Measurements from ENCODE around the gene ORC3. TPM values are rescaled to one million over a fixed set of nuclear protein-coding genes. Genes with fewer than 3 reads are reported as not detected.

Gene ORC3
- 9.6 TPM for total RNA-seq

DNA sequence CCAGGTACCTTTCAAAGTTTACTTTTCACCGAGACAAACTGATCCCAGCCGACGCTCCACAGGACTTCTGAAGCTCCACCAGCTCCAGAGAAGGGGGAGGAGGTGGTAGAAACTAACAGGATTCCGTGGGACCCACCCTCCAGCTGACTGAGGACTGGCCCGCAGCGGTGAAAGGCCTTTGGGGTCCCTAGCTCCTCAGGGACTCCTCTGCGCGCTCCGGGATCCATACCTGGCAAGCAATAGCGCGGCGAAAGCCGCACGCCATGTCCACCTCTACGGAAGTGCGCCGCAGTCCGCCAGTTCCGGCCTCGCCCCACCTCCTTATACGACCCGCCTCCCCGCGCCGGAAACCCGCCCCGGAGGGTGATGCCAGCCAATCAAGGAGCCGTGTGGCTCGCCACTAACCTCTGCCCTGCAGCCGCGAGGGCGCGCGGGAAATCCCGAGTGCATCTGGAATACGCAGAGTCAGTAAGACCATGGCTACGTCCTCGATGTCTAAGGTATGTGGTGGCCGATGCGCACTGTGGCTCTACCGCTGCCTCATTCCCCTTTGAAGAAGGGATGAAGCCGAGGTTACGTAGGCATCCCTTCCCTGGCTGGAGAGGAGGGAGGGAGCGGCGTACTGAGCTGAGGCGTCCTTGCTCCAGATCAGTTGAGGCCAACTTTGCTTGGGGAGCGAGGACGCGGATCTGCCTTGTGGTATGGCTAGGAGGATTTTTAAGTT lies at the start of gene ORC3, which contains the start of gene RARS2:
Gene ORC3, plus strand, starts transcription at position 443 of the 724 bp plus-strand sequence. Its CDS starts 34 bp downstream, at position 477.
Gene RARS2, minus strand, starts transcription at position 295 of the 724 bp plus-strand sequence. Its CDS starts 30 bp downstream, at position 265.
- H3K36me3 ChIP-seq = no peaks in the 10 kb centered on the region
- intact Hi-C loops (cut with DNase I) = no loop called here
- peak within 1 kb of the TSS; percentile 78 for H3K27ac ChIP-seq
- peaks cover 51% of the 10 kb centered on the region for H3K4me1 ChIP-seq
- H3K9me3 ChIP-seq = no peaks in the 10 kb centered on the region
- DNase-seq (ENCODE audit: extremely low spot score in 2 of 2) = peak; percentile 96
- no peak for TF ChIP-seq CTCF (IDR thresholded peaks at IDR 0.05)
- peak; percentile 94 to 96 for TF ChIP-seq POLR2AphosphoS5 (IDR thresholded peaks at IDR 0.05; ENCODE audit: insufficient read depth in 1 of 2, low read depth in 1 of 2)
- TF ChIP-seq POLR2A (IDR thresholded peaks at IDR 0.05) = peak in 1 of 2 donors; percentile 72
- H3K4me3 ChIP-seq = peak within 1 kb of the TSS; percentile 89 to 90
- H3K27me3 ChIP-seq = no peaks in the 10 kb centered on the region

DNA sequence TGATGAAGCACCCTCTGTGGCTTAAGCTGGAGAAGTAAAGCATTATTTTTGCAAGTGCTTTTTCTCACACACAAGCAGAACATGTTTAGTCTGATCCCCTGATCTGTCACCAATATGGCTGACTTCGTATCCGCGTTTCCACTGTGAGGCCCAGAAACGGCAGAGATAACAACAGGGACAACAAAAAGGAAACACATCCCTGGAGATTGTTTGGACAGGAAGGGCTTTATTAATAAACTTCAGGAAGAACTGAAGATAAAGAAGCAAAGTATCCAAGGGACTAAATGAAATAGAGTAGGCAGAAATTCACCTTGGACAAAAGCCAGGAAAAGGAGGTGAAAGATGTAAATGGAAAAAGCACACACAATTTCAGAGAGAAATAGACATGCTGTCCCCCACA lies 49.4 kb upstream of the ORC3 start:
- H3K4me3 ChIP-seq = no peak overlapping the region
- TF ChIP-seq CTCF (IDR thresholded peaks at IDR 0.05) (no peak), POLR2AphosphoS5 (IDR thresholded peaks at IDR 0.05; ENCODE audit: insufficient read depth in 1 of 2, low read depth in 1 of 2) (no peak), POLR2A (IDR thresholded peaks at IDR 0.05) (no peak)
- intact Hi-C loops (cut with DNase I) = no loop called here
- H3K27me3 ChIP-seq = no peaks in the 10 kb centered on the region
- peaks cover 0 to 27% of the 10 kb centered on the region in 2 donors for H3K36me3 ChIP-seq
- no peaks in the 10 kb centered on the region for H3K4me1 ChIP-seq
- no peak for DNase-seq (ENCODE audit: extremely low spot score in 2 of 2)
- no peak overlapping the region for H3K27ac ChIP-seq
- H3K9me3 ChIP-seq = no peaks in the 10 kb centered on the region

DNA sequence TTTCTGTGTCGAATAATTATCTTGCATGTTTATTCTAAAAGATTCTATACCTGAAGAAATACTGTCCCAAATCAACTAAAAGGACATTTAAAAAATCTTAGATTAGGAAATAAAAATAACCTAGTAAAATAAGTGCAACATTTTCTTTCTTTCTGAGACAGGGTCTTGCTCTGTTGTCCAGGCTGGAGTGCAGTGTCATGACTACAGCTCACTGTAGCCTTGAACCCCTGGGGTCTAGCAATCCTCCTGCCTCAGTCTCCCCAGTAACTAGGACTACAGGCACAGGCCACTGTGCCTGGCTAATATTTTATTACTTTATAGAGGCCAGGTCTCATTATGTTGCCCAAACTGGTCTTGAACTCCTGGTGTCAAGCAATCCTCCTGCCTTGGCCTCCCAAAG lies 48.9 kb upstream of the ORC3 start:
- Histone ChIP-seq H3K36me3 (peaks cover 0 to 30% of the 10 kb centered on the region in 2 donors), H3K4me3 (no peak overlapping the region), H3K27ac (no peak overlapping the region), H3K9me3 (no peaks in the 10 kb centered on the region), H3K27me3 (no peaks in the 10 kb centered on the region), H3K4me1 (no peaks in the 10 kb centered on the region)
- no peak for DNase-seq (ENCODE audit: extremely low spot score in 2 of 2)
- no peak for TF ChIP-seq POLR2AphosphoS5 (IDR thresholded peaks at IDR 0.05; ENCODE audit: insufficient read depth in 1 of 2, low read depth in 1 of 2)
- no peak for TF ChIP-seq CTCF (IDR thresholded peaks at IDR 0.05)
- TF ChIP-seq POLR2A (IDR thresholded peaks at IDR 0.05) = no peak
- intact Hi-C loops (cut with DNase I) = no loop called here

- intact Hi-C loops (cut with DNase I) = no loop called here
- Histone ChIP-seq H3K36me3 (peaks cover 0 to 31% of the 10 kb centered on the region in 2 donors), H3K4me3 (no peak overlapping the region), H3K4me1 (no peaks in the 10 kb centered on the region), H3K27me3 (no peaks in the 10 kb centered on the region), H3K27ac (no peak overlapping the region), H3K9me3 (no peaks in the 10 kb centered on the region)
- DNase-seq (ENCODE audit: extremely low spot score in 2 of 2) = no peak
- TF ChIP-seq POLR2AphosphoS5 (IDR thresholded peaks at IDR 0.05; ENCODE audit: insufficient read depth in 1 of 2, low read depth in 1 of 2) = no peak
- TF ChIP-seq POLR2A (IDR thresholded peaks at IDR 0.05) = no peak
- no peak for TF ChIP-seq CTCF (IDR thresholded peaks at IDR 0.05)
Measured at GRCh38 chr6:87541744-87542143, 48.2 kb upstream of the ORC3 start.
